IMR-90 (cell line): ENCODE measurements around the gene ZNF556. TPM values are rescaled to one million over a fixed set of nuclear protein-coding genes. Genes with fewer than 3 reads are reported as not detected.

Experiments
- ATAC-seq: fragments of 200-7000 bp; cut with Tn5 transposase; 2 replicates; pipeline ENCODE4 v1.9.1; 2020; ENCODE audit warnings: low read depth, mild to moderate bottlenecking, moderate library complexity
- BruUV-seq: library from RNA; stranded (reverse); fragments of 400-500 nt; replicated peaks from 2 replicates; lab custom pipeline; 2021; lab: Mats Ljungman, UMichigan
- CTCF ChIA-PET: fragments of 300-600 bp; formaldehyde crosslinking; extraction: SDS; loops from one replicate; lab custom pipeline; 2021; ENCODE audit warnings: antibody characterized with exemption; lab: Yijun Ruan, JAX
- POLR2A ChIA-PET: fragments of 300-600 bp; sonication (Branson Sonifier 250); formaldehyde crosslinking; loops from one replicate; lab custom pipeline; 2022; ENCODE audit warnings: antibody characterized with exemption; ENCODE audit not compliant: unreplicated experiment; lab: Charles Lee
- DNase-seq: peaks from one replicate; pipeline ENCODE4 v3.0.0; 2013
- H2AFZ ChIP-seq: replicated peaks from 2 replicates; pipeline ENCODE3; 2013; ENCODE audit warnings: low read length, mild to moderate bottlenecking; ENCODE audit not compliant: poor library complexity
- H2AK5ac ChIP-seq: 2 replicates; pipeline ENCODE4 v1.6.1; 2013; ENCODE audit warnings: low read depth, low read length, inconsistent platforms
- H2AK9ac ChIP-seq: replicated peaks from 2 replicates; pipeline ENCODE3; 2013; ENCODE audit warnings: mild to moderate bottlenecking, low read depth, low read length, moderate library complexity; ENCODE audit not compliant: poor library complexity
- H2BK120ac ChIP-seq: 2 replicates; pipeline ENCODE4 v1.6.1; 2013; ENCODE audit warnings: low read depth, low read length, inconsistent platforms
- H2BK15ac ChIP-seq: 3 replicates; pipeline ENCODE4 v1.6.1; 2013; ENCODE audit warnings: low read depth, low read length, inconsistent platforms
- H2BK20ac ChIP-seq: 2 replicates; pipeline ENCODE4 v1.6.1; 2013; ENCODE audit warnings: low read depth, mild to moderate bottlenecking, inconsistent platforms, low read length, moderate library complexity
- H2BK5ac ChIP-seq: 2 replicates; pipeline ENCODE4 v1.6.1; 2013; ENCODE audit warnings: mild to moderate bottlenecking, low read depth, low read length, inconsistent platforms; ENCODE audit not compliant: poor library complexity, severe bottlenecking
- H3K14ac ChIP-seq: replicated peaks from 2 replicates; pipeline ENCODE4 v1.6.1; 2013; ENCODE audit warnings: low read depth, low read length, inconsistent platforms
- H3K18ac ChIP-seq: 2 replicates; pipeline ENCODE4 v1.6.1; 2013; ENCODE audit warnings: low read depth, low read length, control low read depth
- H3K23ac ChIP-seq: 2 replicates; pipeline ENCODE4 v1.6.1; 2013; ENCODE audit warnings: low read depth, low read length, inconsistent platforms
- H3K27ac ChIP-seq: 2 replicates; pipeline ENCODE4 v1.5.1; 2013; ENCODE audit warnings: mild to moderate bottlenecking, control low read depth, low read length; ENCODE audit not compliant: insufficient read depth
- H3K27me3 ChIP-seq: 2 replicates; pipeline ENCODE4 v1.6.1; 2013; ENCODE audit warnings: low read length; ENCODE audit not compliant: control insufficient read depth, insufficient read depth
- H3K36me3 ChIP-seq: 2 replicates; pipeline ENCODE4 v1.6.1; 2013; ENCODE audit warnings: low read length, mixed read lengths; ENCODE audit not compliant: control insufficient read depth, insufficient read depth
- H3K4ac ChIP-seq: 2 replicates; pipeline ENCODE4 v1.6.1; 2013; ENCODE audit warnings: low read depth, low read length, inconsistent platforms
- H3K4me1 ChIP-seq: 2 replicates; pipeline ENCODE4 v1.6.1; 2013; ENCODE audit warnings: low read length, mixed read lengths; ENCODE audit not compliant: control insufficient read depth, insufficient read depth
- H3K4me2 ChIP-seq: 2 replicates; pipeline ENCODE4 v1.6.1; 2013; ENCODE audit warnings: low read depth, mild to moderate bottlenecking, control low read depth, low read length, moderate library complexity
- H3K4me3 ChIP-seq: 2 replicates; pipeline ENCODE4 v1.5.1; 2013; ENCODE audit warnings: low read depth, mild to moderate bottlenecking, control low read depth, low read length, moderate library complexity; ENCODE audit not compliant: insufficient read depth
- H3K56ac ChIP-seq: 2 replicates; pipeline ENCODE4 v1.6.1; 2013; ENCODE audit warnings: low read length, inconsistent platforms; ENCODE audit not compliant: insufficient read depth; ENCODE audit errors: extremely low read depth
- H3K79me1 ChIP-seq, 2 experiments: 2 replicates each; pipeline ENCODE4 v1.6.1; 2013; ENCODE audit warnings: low read length in 2 of 2, inconsistent platforms in 1 of 2, low read depth in 1 of 2
- H3K9ac ChIP-seq: 2 replicates; pipeline ENCODE4 v1.6.1; 2013; ENCODE audit warnings: low read depth, low read length, control low read depth
- H3K9me1 ChIP-seq: 2 replicates; pipeline ENCODE4 v1.6.1; 2013; ENCODE audit warnings: low read length, inconsistent platforms; ENCODE audit not compliant: insufficient read depth
- H3K9me3 ChIP-seq: 2 replicates; pipeline ENCODE4 v1.6.1; 2013; ENCODE audit warnings: low read length; ENCODE audit not compliant: control insufficient read depth, insufficient read depth
- H4K20me1 ChIP-seq: 2 replicates; pipeline ENCODE4 v1.6.1; 2013; ENCODE audit warnings: low read length, inconsistent platforms; ENCODE audit not compliant: insufficient read depth
- H4K5ac ChIP-seq: 2 replicates; pipeline ENCODE4 v1.6.1; 2013; ENCODE audit warnings: mild to moderate bottlenecking, low read depth, low read length, control low read depth
- H4K8ac ChIP-seq, 2 experiments: 2 replicates each; pipeline ENCODE4 v1.6.1; 2013; ENCODE audit warnings: low read depth in 2 of 2, low read length in 2 of 2, control low read depth in 1 of 2, inconsistent platforms in 1 of 2
- H4K91ac ChIP-seq: 2 replicates; pipeline ENCODE4 v1.6.1; 2013; ENCODE audit warnings: low read depth, low read length, inconsistent platforms; ENCODE audit not compliant: insufficient read depth
- BHLHE40 ChIP-seq: fragments of 150-350 bp; IDR thresholded peaks from 2 replicates; pipeline ENCODE4 v1.6.1; 2016; ENCODE audit warnings: mild to moderate bottlenecking, low read depth, low read length
- CEBPB ChIP-seq: IDR thresholded peaks from 2 replicates; pipeline ENCODE4 v1.6.1; 2012; ENCODE audit warnings: low read depth, low read length, improper control_type of control experiment
- CHD1 ChIP-seq: IDR thresholded peaks from 2 replicates; pipeline ENCODE4 v1.6.1; 2012; ENCODE audit warnings: low read depth, low read length, improper control_type of control experiment
- CTCF ChIP-seq: conservative IDR thresholded peaks from 2 replicates; pipeline ENCODE4 v1.5.1; 2012; ENCODE audit warnings: mild to moderate bottlenecking, low read depth, low read length, improper control_type of control experiment
- ELK1 ChIP-seq: fragments of 150-350 bp; IDR thresholded peaks from 2 replicates; pipeline ENCODE4 v1.6.1; 2016; ENCODE audit warnings: low read depth, mild to moderate bottlenecking, low read length, moderate library complexity, borderline replicate concordance
- FOS ChIP-seq: fragments of 150-350 bp; IDR thresholded peaks from 2 replicates; pipeline ENCODE4 v1.6.1; 2016; ENCODE audit warnings: low read depth, low read length
- MAFK ChIP-seq: IDR thresholded peaks from 2 replicates; pipeline ENCODE4 v1.6.1; 2012; ENCODE audit warnings: low read depth, low read length, improper control_type of control experiment
- MAZ ChIP-seq: IDR thresholded peaks from 2 replicates; pipeline ENCODE4 v1.6.1; 2012; ENCODE audit warnings: low read depth, mild to moderate bottlenecking, low read length, improper control_type of control experiment, moderate library complexity, borderline replicate concordance
- MXI1 ChIP-seq: IDR thresholded peaks from 2 replicates; pipeline ENCODE4 v1.6.1; 2012; ENCODE audit warnings: low read depth, mild to moderate bottlenecking, low read length, moderate library complexity, borderline replicate concordance
- NFE2L2 ChIP-seq: fragments of 150-350 bp; IDR thresholded peaks from 2 replicates; pipeline ENCODE4 v1.6.1; 2016; ENCODE audit warnings: low read depth, mild to moderate bottlenecking, low read length
- POLR2A ChIP-seq: IDR thresholded peaks from 2 replicates; pipeline ENCODE4 v1.6.1; 2012; ENCODE audit warnings: mild to moderate bottlenecking, low read depth, low read length
- RAD21 ChIP-seq: IDR thresholded peaks from 2 replicates; pipeline ENCODE4 v1.6.1; 2012; ENCODE audit warnings: low read length, improper control_type of control experiment
- RCOR1 ChIP-seq: IDR thresholded peaks from 2 replicates; pipeline ENCODE4 v1.6.1; 2012; ENCODE audit warnings: mild to moderate bottlenecking, low read length, improper control_type of control experiment; ENCODE audit not compliant: insufficient replicate concordance
- RFX5 ChIP-seq: IDR thresholded peaks from 2 replicates; pipeline ENCODE4 v1.8.0; 2012; ENCODE audit warnings: low read depth, mild to moderate bottlenecking, low read length, moderate library complexity
- SMC3 ChIP-seq: fragments of 150-350 bp; IDR thresholded peaks from 2 replicates; pipeline ENCODE4 v1.6.1; 2016; ENCODE audit warnings: low read depth, mild to moderate bottlenecking, antibody characterized with exemption, low read length, moderate library complexity
- USF2 ChIP-seq: fragments of 150-350 bp; IDR thresholded peaks from 2 replicates; pipeline ENCODE4 v1.6.1; 2017; ENCODE audit warnings: mild to moderate bottlenecking, antibody characterized with exemption, low read length, low read depth
- WGBS, 2 experiments: methylation state at CpG; one replicate each; pipeline versions ENCODE4 v1.1.5 to v1.1.7; 2013; ENCODE audit warnings: missing lambda C conversion rate in 2 of 2; ENCODE audit not compliant: insufficient read length in 1 of 2; ENCODE audit errors: extremely low coverage in 2 of 2; 5-methylcytosine and 5-hydroxymethylcytosine counted together
- dilution Hi-C: fragments of 300-500 bp; cut with HindIII; formaldehyde crosslinking; loops from one replicate; pipeline ENCODE4 v1.14.3; 2018; ENCODE audit warnings: low sequenced_read_pairs; ENCODE audit not compliant: unreplicated experiment
- in situ Hi-C: fragments of 300-500 bp; cut with MboI; formaldehyde crosslinking; loops from 3 replicates; pipeline ENCODE4 v1.14.3; 2019; ENCODE audit warnings: low sequenced_read_pairs, inconsistent platforms, mixed read lengths
- intact Hi-C: fragments of 100-400 bp; cut with micrococcal nuclease; formaldehyde crosslinking; loops from 2 replicates; pipeline ENCODE4 v1.10.0; 2022
- polyA plus RNA-seq, 3 experiments: library from polyadenylated mRNA; depleted of rRNA; stranded (reverse); fragments of >200 nt; gene quantifications; 2 replicates each; pipeline ENCODE4 v1.2.3, GENCODE V29; 2012; ENCODE audit warnings: low replicate concordance in 1 of 3
- total RNA-seq: library from RNA; depleted of rRNA; stranded (reverse); fragments of >200 nt; gene quantifications from 2 replicates; pipeline ENCODE4 v1.2.3, GENCODE V29; 2012

ZNF556 gene
- total and polyA plus RNA-seq, 2 of the 4 experiments (the other 2 are of a cell fraction): not detected

DNA sequence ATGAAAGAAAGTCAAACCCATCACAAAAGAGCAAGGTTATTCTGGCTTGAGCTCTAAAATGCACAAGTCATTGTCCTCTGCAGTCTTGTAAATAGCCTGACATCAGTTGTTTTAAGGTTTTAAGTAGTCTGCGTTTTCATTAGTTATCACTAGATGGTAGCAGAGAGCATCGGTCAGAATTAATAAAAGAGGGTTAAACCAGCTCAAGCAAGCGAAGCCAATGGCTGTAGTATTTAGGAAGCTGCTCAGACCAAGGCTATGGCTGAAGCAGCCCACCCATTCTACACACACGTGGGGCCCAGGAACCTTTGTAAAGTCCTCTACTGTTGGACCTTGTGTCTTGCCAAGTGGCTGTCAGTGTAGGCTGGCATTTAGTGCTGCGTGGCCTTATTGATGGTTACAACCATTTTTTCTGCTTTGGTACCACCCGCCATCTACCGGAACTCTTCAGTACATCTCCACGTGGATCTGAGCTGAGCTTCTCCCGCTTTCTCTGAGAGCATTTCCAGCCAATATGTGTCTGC, 20.3 kb downstream of the ZNF556 start:
- ChIA-PET CTCF (interaction anchor here (0.5 to 1.7 kb wide), 6 partner anchors 11 to 683 kb away, joined by 3 to 10 read pairs (median 4); partner anchors contain the start of genes ZNF555 and ZNF57), POLR2A (no interaction called here)
- peak; percentile 99 for ATAC-seq
- Histone ChIP-seq H2BK15ac (no peak overlapping the region), H2BK5ac (no peak overlapping the region), H4K8ac (no peak overlapping the region), H3K79me1 (no peaks in the 10 kb centered on the region), H4K91ac (no peak overlapping the region), H3K4me1 (no peaks in the 10 kb centered on the region), H3K23ac (no peak overlapping the region), H3K4me2 (peak overlapping the region; percentile 85; the same call in 1 of the 2 replicates), H3K9me1 (no peaks in the 10 kb centered on the region), H3K9ac (no peak overlapping the region), H2AFZ (peak overlapping the region; percentile 77), H2AK5ac (no peak overlapping the region), H2AK9ac (peak overlapping the region; percentile 5), H3K9me3 (no peaks in the 10 kb centered on the region), H2BK120ac (no peak overlapping the region), H3K27ac (no peak overlapping the region), H3K18ac (no peak overlapping the region), H3K27me3 (no peaks in the 10 kb centered on the region), H3K56ac (no peak overlapping the region), H3K36me3 (no peaks in the 10 kb centered on the region), H3K4ac (no peak overlapping the region), H4K20me1 (no peaks in the 10 kb centered on the region), H4K5ac (no peak overlapping the region), H3K4me3 (no peak overlapping the region), H3K14ac (no peak overlapping the region), H2BK20ac (no peak overlapping the region)
- in situ Hi-C loops (no loop called here), dilution Hi-C loops (no loop called here), intact Hi-C loops (no loop called here)
- WGBS, 2 experiments: 45% methylated on average over 5 of the region's 9 CpGs; no CpG with 5 or more reads in 1 of the 2 experiments
- peak; percentile 61 for DNase-seq
- TF ChIP-seq FOS (no peak), BHLHE40 (no peak), RAD21 (peak; percentile 46), CEBPB (no peak), NFE2L2 (no peak), ELK1 (no peak), USF2 (no peak), SMC3 (peak; percentile 39), MAFK (no peak), POLR2A (no peak), MXI1 (no peak), CHD1 (no peak), MAZ (no peak), RCOR1 (no peak), CTCF (peak; percentile 62), RFX5 (no peak)
- no TSS peak for BruUV-seq
